Measurements from ENCODE around the gene LGALS7. TPM values are rescaled to one million over a fixed set of nuclear protein-coding genes. Genes with fewer than 3 reads are reported as not detected.

LGALS7 gene
- total RNA-seq, 1 donor from 2014 or later, result not detected

- Mint-ChIP-seq H3K4me3 (peak overlapping the region; percentile 36), H3K36me3 (no peaks in the 10 kb centered on the region), H3K27me3 (ENCODE audit: low read depth) (peaks cover 11% of the 10 kb centered on the region), H3K9me3 (no peaks in the 10 kb centered on the region), H3K27ac (no peak overlapping the region), H3K4me1 (peaks cover 4% of the 10 kb centered on the region)
- DNase-seq (ENCODE audit: low spot score in 2 of 2, unreplicated experiment in 2 of 2), result no peak
- TF ChIP-seq CTCF (IDR thresholded peaks at IDR 0.05; ENCODE audit: unreplicated experiment), result peak; percentile 41
Observed at GRCh38 chr19:38737921-38738737, 35.2 kb downstream of the LGALS7 start.

- no peak overlapping the region for H3K27ac Mint-ChIP-seq
- TF ChIP-seq CTCF (IDR thresholded peaks at IDR 0.05; ENCODE audit: unreplicated experiment), result no peak
- peaks cover 4% of the 10 kb centered on the region for H3K36me3 Mint-ChIP-seq
- DNase-seq (ENCODE audit: low spot score in 2 of 2, unreplicated experiment in 2 of 2), result no peak
- H3K9me3 Mint-ChIP-seq, result no peaks in the 10 kb centered on the region
- H3K4me1 Mint-ChIP-seq, result peaks cover 4% of the 10 kb centered on the region
- peak overlapping the region; percentile 36 for H3K4me3 Mint-ChIP-seq
- peaks cover 11% of the 10 kb centered on the region for H3K27me3 Mint-ChIP-seq (ENCODE audit: low read depth)
Observed at GRCh38 chr19:38737281-38737865, 35.9 kb downstream of the LGALS7 start.

GRCh38 chr19:38736413-38737280 lies 36.7 kb downstream of the LGALS7 start:
- no peaks in the 10 kb centered on the region for H3K9me3 Mint-ChIP-seq
- no peak for TF ChIP-seq CTCF (IDR thresholded peaks at IDR 0.05; ENCODE audit: unreplicated experiment)
- no peak for DNase-seq (ENCODE audit: low spot score in 2 of 2, unreplicated experiment in 2 of 2)
- peaks cover 11% of the 10 kb centered on the region for H3K27me3 Mint-ChIP-seq (ENCODE audit: low read depth)
- peaks cover 9% of the 10 kb centered on the region for H3K36me3 Mint-ChIP-seq
- H3K4me3 Mint-ChIP-seq, result peak overlapping the region; percentile 33
- H3K4me1 Mint-ChIP-seq, result peaks cover 4% of the 10 kb centered on the region
- H3K27ac Mint-ChIP-seq, result no peak overlapping the region

- no peak for TF ChIP-seq CTCF (IDR thresholded peaks at IDR 0.05; ENCODE audit: unreplicated experiment)
- Mint-ChIP-seq H3K27ac (no peak overlapping the region), H3K4me1 (peaks cover 4% of the 10 kb centered on the region), H3K36me3 (peaks cover 11% of the 10 kb centered on the region), H3K27me3 (ENCODE audit: low read depth) (peaks cover 11% of the 10 kb centered on the region), H3K9me3 (no peaks in the 10 kb centered on the region), H3K4me3 (peak overlapping the region; percentile 60)
- DNase-seq (ENCODE audit: low spot score in 2 of 2, unreplicated experiment in 2 of 2), result peak in 1 of 2 experiments; percentile 53
Observed at GRCh38 chr19:38736036-38736412, 37.3 kb downstream of the LGALS7 start.

GRCh38 chr19:38735257-38735686 lies 38.0 kb downstream of the LGALS7 start:
- peak overlapping the region; percentile 87 for H3K27ac Mint-ChIP-seq

More at GRCh38 chr19:38735257-38735686, 38.0 kb downstream of the LGALS7 start:
- Mint-ChIP-seq H3K9me3 (no peaks in the 10 kb centered on the region), H3K36me3 (peaks cover 15% of the 10 kb centered on the region), H3K4me3 (peak overlapping the region; percentile 63), H3K4me1 (peaks cover 4% of the 10 kb centered on the region), H3K27me3 (ENCODE audit: low read depth) (peaks cover 11% of the 10 kb centered on the region)
- DNase-seq (ENCODE audit: low spot score in 2 of 2, unreplicated experiment in 2 of 2), result peak in 1 of 2 experiments; percentile 65
- no peak for TF ChIP-seq CTCF (IDR thresholded peaks at IDR 0.05; ENCODE audit: unreplicated experiment)
